GM19468 (cell line): Measurements from ENCODE around the gene DIP2B.
"Not testable (repeated sequence)": the region's sequence is repeated elsewhere in the genome, so short reads cannot be mapped to it uniquely, and the experiment has no call there.

Experiments
- ATAC-seq: cut with Tn5 transposase; IDR thresholded peaks from one replicate; pipeline ENCODE4 v1.9.1; 2021; ENCODE audit warnings: mild to moderate bottlenecking, moderate library complexity, moderate number of reproducible peaks; ENCODE audit not compliant: unreplicated experiment; ENCODE audit errors: extremely low read depth

DIP2B gene

GRCh38 chr12:50750366-50750765 is 245.6 kb downstream of the DIP2B start:
- no peak for ATAC-seq

DNA sequence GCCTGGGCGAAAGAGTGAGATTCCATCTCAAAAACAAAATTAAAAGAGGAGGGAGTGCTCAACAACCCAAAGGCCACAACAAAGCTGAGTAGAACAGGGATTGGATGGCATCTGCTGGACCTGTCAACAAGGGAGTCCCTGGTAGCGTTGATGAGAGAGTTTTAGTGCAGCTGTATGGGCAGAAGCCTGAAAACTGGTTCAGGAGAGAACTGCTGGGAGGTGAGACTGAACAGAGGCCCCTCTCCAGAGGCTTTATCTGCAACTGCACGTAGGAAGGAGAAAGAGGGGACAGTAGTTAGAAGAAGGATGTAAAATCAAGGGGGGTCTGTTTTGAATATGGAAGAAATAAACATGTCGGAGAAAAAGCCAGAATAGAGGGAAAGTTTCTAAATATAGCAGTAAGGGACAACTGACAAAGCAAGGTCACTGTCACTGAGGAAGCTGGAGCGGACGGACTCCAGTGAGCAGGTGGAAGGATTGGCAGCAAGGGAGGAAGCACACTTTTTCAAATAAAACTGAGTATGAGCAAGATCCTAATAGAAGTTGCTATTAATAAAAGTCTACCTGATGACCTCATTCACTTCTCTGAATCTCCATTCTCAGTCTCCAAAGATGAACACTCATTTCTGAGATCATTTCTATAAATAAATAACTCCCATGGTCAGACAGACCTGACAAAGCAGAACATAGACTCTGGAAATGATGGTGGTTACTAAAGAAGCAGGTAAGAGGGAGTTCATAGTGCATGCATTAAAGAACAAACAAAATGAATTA is 247.3 kb downstream of the DIP2B start:
- no peak for ATAC-seq

DNA sequence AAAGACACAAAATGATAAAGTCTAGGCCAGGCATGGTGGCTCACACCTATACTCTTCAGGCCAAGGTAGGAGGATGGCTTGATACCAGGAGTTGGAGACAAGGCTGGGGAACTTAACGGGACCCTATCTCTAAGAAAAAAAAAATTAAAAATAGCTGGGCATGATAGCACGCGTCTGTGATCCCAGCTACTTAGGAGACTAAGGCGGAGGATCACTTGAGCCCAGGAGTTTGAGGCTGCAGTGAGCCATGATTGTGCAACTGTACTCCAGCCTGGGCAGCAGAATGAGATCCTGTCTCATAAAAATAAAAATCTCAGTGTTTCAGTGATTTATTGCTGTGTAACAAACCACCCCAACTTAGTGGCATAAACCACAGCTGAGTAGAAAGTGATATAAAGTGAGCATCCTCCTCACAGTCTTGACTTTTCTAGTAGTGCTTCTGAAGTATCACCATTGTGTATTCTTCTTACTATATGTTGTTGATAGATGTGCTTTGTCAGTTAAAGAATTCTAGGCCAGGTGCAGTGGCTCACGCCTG is 248.5 kb downstream of the DIP2B start:
- no peak for ATAC-seq

DNA sequence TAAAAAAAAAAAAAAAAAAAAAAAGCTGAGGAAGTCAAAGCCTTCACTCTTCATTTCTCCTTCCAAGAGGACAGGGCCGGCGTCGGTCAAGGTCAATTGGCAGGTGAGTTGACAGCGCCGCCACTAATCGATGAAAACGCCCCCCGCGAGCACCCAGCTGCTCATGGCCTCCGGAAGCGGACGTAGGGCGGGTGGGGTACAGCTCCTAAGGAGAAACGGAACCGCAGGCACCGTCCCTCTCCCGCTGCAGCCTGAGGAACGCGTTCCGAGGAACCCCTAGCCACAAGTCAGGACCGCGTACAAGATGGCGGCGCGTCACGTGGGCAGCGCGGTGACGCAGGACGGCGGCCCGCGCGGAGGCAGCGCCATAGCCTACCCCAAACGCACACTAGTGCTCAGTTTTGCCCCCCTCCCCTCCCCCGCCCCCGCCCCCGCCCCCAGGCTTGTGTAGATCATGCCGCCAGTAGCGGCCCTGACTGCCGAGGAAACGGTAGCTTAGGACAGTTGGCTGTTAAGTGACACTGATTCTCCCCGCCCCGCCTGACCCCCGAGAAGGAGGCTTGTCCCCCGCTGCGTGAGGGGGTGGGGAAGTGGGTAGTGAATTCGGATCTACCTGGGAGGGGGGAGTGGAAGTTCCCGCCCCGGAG is 259.0 kb downstream of the DIP2B start, which contains the start of gene ATF1:
TSS of gene ATF1 (plus strand) at position 463 of the 647 bp plus-strand sequence. CDS start 16,045 bp downstream, outside the sequence.
- peak; percentile 55 for ATAC-seq

DNA sequence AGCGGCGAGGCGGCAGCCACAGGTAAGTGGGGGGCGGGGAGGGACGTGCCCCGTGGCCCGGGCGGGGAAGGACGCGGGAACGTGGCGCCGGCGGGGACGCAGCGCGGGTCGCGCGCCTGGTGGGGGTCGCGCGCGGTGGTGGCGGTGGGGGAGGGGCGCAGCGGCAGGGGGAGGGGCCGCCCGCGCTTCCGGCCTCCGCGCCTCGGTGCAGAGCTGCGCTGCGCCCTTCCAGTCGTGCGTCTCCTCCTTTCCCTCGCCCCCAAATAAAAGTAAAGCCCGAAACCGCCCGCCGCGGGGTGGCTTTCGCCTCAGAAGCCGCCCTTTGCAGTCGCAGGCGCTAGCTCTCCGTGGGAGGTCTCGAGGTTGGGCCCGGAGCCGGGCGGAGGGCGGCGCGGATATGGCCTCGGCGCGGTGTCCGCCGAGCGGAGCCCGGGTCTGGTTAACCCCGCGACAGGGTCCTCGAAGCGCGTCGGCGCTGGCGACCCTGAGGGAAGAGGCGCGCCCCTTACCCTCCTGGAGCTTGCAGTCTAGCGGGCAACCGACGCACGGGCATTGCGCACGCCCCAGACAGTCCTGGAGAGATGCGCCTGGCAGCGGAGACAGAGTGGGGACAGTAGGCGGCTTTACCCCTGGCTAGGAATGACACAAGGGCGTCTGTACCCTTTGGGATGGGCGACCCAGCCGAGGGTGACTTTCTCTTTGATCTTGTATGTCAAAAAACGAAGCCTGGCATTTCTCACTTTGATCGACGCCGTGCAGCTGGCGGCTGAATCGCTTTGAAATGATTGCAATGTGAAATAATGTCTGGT is 259.7 kb downstream of the DIP2B start:
- ATAC-seq: peak; percentile 9

DNA sequence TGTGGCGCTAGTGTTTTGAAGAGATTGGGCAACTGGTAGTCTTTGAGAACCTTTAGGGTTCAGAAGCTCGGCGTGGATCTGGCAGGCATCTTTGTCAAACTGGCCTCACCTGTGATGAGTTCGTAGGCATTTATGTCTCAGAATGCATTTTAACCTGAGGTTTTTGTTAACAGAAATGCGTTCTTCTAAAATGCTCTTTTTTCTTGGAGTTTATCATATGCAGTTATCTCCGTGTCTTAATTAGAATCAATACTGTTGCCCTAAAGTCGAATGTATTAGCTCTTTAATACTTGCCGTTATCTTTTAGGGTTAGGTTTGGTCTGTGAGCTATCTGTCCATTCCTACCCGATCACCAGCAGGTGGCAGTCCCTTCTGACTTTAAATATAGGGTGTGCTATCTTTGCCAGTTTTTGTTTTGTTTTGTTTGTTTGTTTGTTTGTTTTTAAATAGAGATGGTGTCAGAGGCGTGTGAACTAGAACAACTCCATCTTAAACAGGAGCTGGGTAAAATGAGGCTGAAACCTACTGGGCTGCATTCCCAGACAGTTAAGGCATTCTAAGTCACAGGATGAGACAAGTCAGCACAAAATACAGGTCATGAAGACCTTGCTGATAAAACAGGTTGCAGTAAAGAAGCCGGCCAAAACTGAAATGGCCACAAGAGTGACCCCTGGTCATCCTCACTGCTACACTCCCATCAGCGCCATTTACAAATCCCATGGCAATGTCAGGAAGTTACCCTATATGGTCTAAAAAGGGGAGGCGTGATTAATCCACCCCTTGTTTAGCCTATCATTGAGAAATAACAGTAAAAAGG is 260.5 kb downstream of the DIP2B start:
- no peak for ATAC-seq

DNA sequence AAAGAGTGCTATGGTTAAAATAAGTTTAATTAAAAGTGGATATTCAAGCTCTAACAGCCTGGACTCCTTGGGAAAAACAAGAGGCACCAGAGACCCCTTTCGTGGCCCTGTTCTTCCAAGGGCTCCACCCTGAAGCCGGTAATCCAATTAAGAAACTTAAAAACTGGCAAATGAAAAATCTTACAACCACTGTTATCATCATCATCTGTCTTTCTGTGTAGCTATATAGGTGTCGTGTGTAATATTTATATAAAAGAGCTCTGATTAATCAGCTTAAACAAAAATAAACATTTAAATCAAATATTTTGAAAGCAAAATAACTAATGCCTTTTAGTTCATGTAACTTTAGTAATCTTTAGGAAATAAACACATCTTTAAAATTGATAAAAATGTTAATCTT is 263.6 kb downstream of the DIP2B start:
- no peak for ATAC-seq

DNA sequence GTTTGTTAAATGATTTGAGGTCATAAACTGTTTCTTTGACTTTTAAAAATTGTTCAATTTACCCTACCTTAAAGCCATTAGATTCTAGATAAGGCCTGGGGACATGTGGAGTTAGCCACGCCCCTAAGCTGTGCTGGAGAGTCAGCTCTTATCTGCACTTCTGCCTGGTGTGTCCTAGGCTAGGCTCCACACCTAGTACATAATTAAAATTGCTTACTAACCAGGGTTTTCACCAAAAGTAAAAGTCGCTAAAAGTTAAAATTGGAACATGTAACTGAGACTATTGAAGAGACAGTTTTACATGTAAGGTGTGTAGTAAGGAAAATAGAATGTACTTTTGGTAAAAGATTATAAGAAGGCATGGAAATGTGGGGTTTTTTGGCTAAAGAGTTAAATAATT is 264.0 kb downstream of the DIP2B start:
- not testable (repeated sequence) for ATAC-seq

- no peak for ATAC-seq
Measured at GRCh38 chr12:50771409-50771808, 266.6 kb downstream of the DIP2B start.

GRCh38 chr12:50772470-50772869 is 267.7 kb downstream of the DIP2B start:
- ATAC-seq: no peak

GRCh38 chr12:50772877-50773276 is 268.1 kb downstream of the DIP2B start:
- ATAC-seq: no peak

GRCh38 chr12:50775251-50775650 is 270.5 kb downstream of the DIP2B start:
- no peak for ATAC-seq

GRCh38 chr12:50776749-50777728 is 272.3 kb downstream of the DIP2B start:
- ATAC-seq: no peak

DNA sequence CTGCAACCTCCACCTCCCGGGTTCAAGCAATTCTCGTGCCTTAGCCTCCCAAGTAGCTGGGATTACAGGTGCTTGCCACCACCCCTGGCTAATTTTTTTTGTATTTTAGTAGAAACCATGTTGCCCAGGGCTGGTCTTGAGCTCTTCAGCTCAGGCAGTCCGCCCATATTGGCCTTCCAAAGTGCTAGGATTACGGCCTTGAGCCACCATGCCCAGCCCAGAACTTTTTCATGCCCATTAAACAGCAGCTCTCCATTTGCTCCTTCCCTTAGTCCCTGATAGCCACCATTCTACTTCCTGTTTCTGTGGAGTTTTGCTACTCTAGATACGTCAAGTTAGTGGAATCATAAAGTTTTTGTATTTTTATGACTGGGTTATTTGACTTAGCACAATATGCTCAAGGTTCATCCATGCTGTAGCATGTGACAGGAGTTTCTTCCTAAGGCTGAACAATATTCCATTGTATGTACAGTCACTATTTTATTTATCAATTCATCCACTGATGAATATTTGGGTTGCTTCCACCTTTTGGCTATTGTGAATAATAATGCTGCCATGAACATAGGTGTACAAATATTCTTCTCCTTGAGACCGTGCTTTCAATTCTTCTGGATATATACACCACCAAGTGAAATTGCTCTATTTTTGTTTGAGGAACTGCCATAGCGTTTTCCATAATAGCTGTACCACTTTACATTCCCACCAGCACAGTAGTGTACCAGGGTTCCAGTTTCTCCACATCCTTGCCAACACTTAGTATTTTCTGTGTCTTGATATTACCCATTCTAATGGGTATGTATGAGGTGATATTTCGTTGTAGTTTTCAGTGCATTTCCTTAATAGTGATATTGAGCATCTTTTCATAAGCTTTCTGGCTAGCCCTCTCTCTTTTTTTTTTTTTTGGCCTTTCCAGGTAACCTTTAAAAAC is 274.1 kb downstream of the DIP2B start:
- no peak for ATAC-seq

GRCh38 chr12:50780013-50780412 is 275.2 kb downstream of the DIP2B start:
- ATAC-seq: no peak

DNA sequence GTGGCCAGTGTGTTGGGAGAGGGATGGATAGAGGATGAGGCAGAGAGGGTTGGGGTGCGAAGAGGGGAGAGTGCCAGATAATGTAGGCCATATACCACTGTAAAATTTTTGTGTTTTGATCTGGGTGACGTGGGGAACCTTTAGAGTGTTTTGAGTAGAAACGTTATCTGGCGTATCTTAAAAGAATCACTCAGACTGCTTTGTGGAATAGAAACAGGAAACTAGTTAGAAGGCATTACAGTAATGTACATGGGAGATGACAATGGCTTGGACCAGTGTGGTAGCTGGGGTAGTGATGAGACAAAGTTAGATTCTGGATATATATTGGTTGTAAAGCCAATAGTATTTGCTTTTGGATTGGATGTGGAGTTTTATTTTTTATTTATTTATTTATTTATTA is 279.7 kb downstream of the DIP2B start:
- ATAC-seq: no peak

- no peak for ATAC-seq
Measured at GRCh38 chr12:50785406-50786001, 280.7 kb downstream of the DIP2B start.
